NAMALWA (cell line): Measurements from ENCODE around the gene GTF2I.
"Not testable (repeated sequence)": the region's sequence is repeated elsewhere in the genome, so short reads cannot be mapped to it uniquely, and the experiment has no call there.

Source experiments
- DNase-seq: peaks from one replicate; pipeline ENCODE4 v3.0.0-alpha.2; 2015; ENCODE audit warnings: low spot score

Gene GTF2I

GRCh38 chr7:74656837-74657691 is 454 bp upstream of the GTF2I start:
- DNase-seq: peak; percentile 99

DNA sequence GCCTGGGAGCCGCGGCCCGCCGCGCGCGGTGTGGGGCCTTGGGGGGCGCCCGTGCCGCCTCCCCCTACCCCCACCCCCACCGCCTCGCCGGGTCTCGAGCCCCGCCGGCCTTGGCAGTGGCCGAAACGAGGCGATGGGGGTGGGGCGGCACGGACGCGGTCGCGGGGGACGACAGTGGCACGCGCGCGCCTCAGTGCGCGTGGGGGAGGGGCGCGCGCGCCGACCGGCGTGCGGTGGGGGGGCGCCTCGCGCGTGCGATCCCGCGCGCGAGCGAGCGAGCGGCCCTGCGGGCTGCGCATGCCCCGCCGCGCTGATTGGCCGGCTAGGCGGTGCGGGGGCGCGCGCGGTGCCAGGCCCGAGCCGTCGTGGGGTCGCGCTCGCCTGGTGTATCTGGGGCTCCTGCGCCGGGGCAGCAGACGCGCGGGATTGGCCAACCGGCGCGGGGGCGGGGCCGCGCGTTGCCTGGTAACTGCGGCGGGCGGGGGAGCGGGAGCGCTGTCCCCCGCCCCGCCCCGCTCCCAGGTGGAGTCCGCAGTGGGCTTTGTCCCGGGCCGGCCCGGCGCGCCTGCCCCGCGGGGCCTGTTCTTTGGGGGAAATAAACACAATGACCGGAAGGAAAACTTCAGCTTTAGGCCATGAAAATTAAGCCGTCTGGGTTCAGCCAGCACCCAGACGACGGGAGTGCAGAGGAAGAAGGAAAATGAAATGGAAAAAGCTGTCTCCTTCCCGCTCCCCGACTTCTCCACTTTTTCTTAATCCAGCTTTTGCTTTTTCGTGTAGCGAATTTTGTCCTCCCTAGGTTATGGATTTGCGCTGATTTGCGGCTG is 873 bp downstream of the GTF2I start:
- DNase-seq: peak; percentile 96

GRCh38 chr7:74660202-74660601 is 2.7 kb downstream of the GTF2I start:
- peak; percentile 32 for DNase-seq

GRCh38 chr7:74661836-74662794 is 4.6 kb downstream of the GTF2I start:
- peak; percentile 72 for DNase-seq

GRCh38 chr7:74665296-74665938 is 7.9 kb downstream of the GTF2I start:
- no peak for DNase-seq

DNA sequence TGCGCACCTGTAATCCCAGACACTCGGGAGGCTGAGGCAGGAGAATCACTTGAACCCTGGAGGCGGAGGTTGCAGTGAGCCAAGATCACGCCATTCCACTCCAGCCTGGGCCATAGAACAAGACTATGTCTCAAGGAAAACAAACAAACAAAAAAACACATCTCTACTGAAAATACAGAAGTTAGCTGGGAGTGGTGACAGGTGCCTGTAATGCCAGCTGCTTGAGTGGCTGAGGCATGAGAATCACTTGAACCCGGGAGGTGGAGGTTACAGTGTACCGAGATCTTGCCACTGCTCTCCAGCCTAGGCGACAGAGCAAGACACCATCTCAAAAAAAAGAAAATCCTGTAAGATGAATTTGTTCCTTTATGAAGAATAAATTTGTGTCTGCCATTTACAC is 9.5 kb downstream of the GTF2I start:
- not testable (repeated sequence) for DNase-seq

DNA sequence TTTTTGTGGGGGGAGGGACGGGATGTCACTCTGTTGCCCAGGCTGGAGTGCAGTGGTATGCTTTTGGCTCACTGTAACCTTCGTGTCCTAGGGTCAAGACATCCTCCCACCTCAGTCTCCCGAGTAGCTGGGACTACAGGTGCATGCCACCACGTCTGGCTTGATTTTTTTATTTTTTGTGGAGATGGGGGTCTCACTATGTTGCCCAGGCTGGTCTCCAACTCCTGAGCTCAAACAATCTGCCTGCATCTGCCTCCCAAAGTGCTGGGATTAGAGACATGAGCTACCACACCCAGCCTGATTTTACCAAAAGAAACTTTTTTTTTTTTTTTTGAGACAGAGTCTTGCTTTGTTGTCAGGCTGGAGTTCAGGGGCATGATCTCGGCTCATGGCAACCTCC is 10.0 kb downstream of the GTF2I start:
- not testable (repeated sequence) for DNase-seq

- no peak for DNase-seq
These were observed 14.1 kb downstream of the GTF2I start for GRCh38 chr7:74671602-74672001.

DNA sequence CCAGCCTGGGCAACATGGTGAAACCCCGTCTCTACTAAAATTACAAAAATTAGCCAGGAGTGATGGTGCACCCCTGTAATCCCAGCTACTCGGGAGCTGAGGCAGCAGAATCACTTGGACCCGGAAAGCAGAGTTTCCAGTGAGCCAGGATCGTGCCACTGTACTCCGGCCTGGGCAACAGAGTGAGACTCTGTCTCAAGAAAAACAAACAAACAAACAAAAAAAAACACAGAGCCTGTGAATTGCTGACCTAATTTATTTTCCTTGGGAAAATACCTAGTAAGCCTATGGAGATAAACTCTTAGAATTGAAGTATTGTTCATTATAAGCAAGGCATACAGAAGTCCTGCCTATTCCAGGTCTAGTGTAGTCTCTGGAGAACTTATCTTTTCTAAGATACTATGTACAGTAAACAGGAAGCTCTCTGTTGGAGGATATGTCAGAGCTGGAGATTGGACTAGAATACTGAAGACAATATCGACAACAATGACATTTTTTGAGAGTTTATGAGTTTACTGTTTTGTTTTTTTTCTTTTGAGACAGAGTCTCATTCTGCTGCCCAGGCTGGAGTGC is 14.9 kb downstream of the GTF2I start:
- DNase-seq: no peak

- no peak for DNase-seq
These were observed 16.6 kb downstream of the GTF2I start for GRCh38 chr7:74674166-74674565.

- no peak for DNase-seq
These were observed 25.3 kb downstream of the GTF2I start for GRCh38 chr7:74682829-74683228.

GRCh38 chr7:74683799-74684198 is 26.3 kb downstream of the GTF2I start:
- DNase-seq: no peak

- no peak for DNase-seq
These were observed 27.0 kb downstream of the GTF2I start for GRCh38 chr7:74684473-74684872.

GRCh38 chr7:74684921-74685320 is 27.4 kb downstream of the GTF2I start:
- DNase-seq: peak; percentile 31

DNA sequence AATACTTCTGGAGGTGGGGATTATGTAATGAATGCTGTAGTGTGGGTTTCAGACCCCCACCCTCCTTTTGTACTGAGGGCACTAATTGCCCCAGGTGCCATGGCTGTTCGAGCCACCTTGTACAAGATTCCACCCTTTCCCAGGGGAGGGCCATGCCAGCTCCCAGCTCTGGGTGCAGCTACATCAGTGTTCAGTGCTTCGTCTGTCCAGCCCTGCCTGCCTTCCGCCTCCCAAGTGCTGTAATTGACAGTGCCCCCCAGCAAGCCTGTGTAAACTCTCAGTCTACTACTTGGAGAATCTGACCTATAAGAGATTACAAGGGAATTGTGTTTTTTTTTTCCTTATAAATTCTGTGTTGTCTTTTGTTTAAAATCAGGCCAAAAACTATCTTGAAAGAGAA is 33.0 kb downstream of the GTF2I start:
- no peak for DNase-seq

DNA sequence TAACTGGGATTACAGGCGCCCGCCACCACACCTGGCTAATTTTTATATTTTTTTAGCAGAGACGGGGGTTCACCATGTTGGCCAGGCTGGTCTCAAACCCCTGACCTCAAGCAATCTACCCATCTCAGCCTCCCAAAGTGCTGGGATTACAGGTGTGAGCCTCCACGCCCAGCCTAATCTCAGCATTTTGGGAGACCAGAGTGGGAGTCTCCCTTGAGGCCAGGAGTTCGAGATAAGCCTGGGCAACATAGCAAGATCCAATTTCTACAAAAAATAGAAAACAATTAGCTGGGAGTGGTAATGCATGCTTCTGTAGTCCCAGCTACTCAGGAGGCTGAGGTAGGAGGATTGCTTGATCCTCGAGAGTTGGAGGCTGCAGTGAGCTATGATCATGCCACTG is 46.9 kb downstream of the GTF2I start:
- DNase-seq: not testable (repeated sequence)

DNA sequence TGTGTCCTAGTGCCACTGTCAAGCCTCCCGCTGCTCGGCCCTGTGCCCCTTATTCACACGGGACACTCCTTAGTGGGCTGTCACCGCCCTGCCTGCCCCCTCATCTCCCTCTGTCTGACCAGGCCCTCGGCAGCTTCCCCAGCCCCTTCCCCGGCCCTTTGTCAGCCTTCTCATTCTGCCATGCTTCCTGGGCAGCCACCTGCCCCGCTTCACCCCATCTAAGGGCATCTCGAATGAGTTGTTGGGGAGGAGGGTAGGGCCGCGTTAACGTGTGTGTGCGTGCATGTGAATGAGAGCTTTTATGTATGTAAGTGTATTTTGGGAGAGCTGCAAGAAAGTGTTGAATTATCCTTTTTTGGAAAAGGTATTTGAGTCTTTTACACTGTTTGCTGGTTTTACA is 49.7 kb downstream of the GTF2I start:
- DNase-seq: no peak

- no peak for DNase-seq
These were observed 51.2 kb downstream of the GTF2I start for GRCh38 chr7:74708569-74709275.

- DNase-seq: peak; percentile 34
These were observed 52.6 kb downstream of the GTF2I start for GRCh38 chr7:74709880-74710671.

DNA sequence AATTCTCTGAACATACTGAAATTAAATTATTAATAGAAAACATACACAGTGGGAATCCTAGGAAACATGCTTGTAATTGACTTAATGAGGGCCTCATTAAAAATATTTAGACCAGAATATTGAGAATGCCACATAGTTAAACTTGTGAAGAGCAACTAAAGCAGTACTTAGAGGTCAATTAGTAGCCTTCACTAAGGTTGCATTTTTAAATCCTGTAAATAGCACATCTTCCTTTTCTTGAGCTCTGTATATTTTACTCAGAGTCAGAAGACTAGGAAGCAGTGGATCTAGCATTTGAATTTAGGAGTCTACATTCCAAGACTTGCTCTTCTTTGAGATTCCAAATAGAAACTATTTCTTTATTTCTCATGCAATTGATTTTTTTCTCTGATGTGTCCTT is 56.0 kb downstream of the GTF2I start:
- DNase-seq: no peak
